22Rv1 (cell line): ENCODE results near the gene TRIM45.
A peak's percentile ranks its signal among the peaks of the same experiment; 100 is the strongest.

Experiments used
- ZFX ChIP-seq: fragments of 450-650 bp; IDR thresholded peaks from 2 replicates; pipeline ENCODE4 v1.6.1; 2017; ENCODE audit warnings: antibody characterized with exemption, borderline replicate concordance
- TF ChIP-seq, protein P1 (sequence below): fragments of 450-650 bp; IDR thresholded peaks from 2 replicates; pipeline ENCODE4 v1.5.1; 2017; ENCODE audit warnings: mild to moderate bottlenecking

DNA sequence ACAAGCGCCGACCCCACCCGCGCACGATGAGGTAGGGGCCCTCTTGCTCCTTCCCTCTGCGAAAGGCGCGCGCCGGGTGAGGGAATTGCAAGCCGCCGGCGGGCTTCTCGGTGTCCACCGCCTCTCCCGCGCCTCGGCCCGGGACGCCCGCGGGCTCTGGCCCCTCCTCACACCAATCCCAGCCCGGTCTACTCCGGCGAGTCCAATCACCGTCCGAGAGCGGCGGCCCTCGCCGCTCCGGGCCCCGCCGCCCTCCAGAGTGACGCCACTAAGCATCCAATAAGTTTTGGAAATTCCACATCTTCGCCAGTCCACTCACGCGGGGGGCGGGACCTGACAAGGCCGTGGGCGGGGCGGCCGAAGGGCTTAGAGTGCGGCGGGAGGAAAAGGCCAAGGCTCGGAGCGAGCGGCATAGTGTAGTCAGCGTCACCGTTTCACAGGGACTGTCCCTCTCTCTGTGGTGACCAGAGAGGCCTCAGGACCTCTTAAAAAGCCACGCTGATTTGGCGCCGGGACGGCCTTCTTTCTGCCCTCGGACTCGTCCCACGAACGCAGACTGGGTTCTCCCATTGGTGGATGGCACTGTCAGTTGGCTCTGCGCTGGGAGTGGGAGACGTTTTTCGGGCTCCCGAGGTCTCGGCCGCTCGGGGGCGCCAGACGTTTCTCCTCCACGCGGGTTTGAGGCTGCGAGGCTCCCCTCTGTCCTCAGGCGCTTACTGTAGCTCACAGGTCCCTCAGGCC, at the start of gene TRIM45:
- TF ChIP-seq, protein P1, sequence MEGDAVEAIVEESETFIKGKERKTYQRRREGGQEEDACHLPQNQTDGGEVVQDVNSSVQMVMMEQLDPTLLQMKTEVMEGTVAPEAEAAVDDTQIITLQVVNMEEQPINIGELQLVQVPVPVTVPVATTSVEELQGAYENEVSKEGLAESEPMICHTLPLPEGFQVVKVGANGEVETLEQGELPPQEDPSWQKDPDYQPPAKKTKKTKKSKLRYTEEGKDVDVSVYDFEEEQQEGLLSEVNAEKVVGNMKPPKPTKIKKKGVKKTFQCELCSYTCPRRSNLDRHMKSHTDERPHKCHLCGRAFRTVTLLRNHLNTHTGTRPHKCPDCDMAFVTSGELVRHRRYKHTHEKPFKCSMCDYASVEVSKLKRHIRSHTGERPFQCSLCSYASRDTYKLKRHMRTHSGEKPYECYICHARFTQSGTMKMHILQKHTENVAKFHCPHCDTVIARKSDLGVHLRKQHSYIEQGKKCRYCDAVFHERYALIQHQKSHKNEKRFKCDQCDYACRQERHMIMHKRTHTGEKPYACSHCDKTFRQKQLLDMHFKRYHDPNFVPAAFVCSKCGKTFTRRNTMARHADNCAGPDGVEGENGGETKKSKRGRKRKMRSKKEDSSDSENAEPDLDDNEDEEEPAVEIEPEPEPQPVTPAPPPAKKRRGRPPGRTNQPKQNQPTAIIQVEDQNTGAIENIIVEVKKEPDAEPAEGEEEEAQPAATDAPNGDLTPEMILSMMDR, result peak; percentile 85
- no peak for TF ChIP-seq ZFX
